ENCODE data around the gene CYP11A1.

The CYP11A1 gene

GRCh38 chr15:74352393-74352910 lies 15.0 kb downstream of the CYP11A1 start:
- TF ChIP-seq CTCF (IDR thresholded peaks at IDR 0.05; ENCODE audit: low read depth, low read length, missing control alignments) = no peak

GRCh38 chr15:74351670-74352069 lies 15.8 kb downstream of the CYP11A1 start:
- TF ChIP-seq CTCF (IDR thresholded peaks at IDR 0.05; ENCODE audit: low read depth, low read length, missing control alignments) = no peak
- H3K4me3 ChIP-seq (replicated peaks; ENCODE audit: low read depth, low read length) = no peak overlapping the region
- DNase-seq (ENCODE audit: extremely low read depth, low read depth) = no peak

More at GRCh38 chr15:74352393-74352910, 15.0 kb downstream of the CYP11A1 start:
- no peak overlapping the region for H3K4me3 ChIP-seq (replicated peaks; ENCODE audit: low read depth, low read length)
- no peak for DNase-seq (ENCODE audit: extremely low read depth, low read depth)

- H3K4me3 ChIP-seq (replicated peaks; ENCODE audit: low read depth, low read length) = no peak overlapping the region
- no peak for TF ChIP-seq CTCF (IDR thresholded peaks at IDR 0.05; ENCODE audit: low read depth, low read length, missing control alignments)
Observed at GRCh38 chr15:74350295-74351275, 16.9 kb downstream of the CYP11A1 start.

GRCh38 chr15:74349241-74349778 lies 18.1 kb downstream of the CYP11A1 start:
- no peak for DNase-seq (ENCODE audit: extremely low read depth, low read depth)
- TF ChIP-seq CTCF (IDR thresholded peaks at IDR 0.05; ENCODE audit: low read depth, low read length, missing control alignments) = no peak
- no peak overlapping the region for H3K4me3 ChIP-seq (replicated peaks; ENCODE audit: low read depth, low read length)

More at GRCh38 chr15:74350295-74351275, 16.9 kb downstream of the CYP11A1 start:
- DNase-seq (ENCODE audit: extremely low read depth, low read depth) = no peak

GRCh38 chr15:74347757-74348250 lies 19.6 kb downstream of the CYP11A1 start:
- DNase-seq (ENCODE audit: extremely low read depth, low read depth) = no peak
- no peak for TF ChIP-seq CTCF (IDR thresholded peaks at IDR 0.05; ENCODE audit: low read depth, low read length, missing control alignments)
- H3K4me3 ChIP-seq (replicated peaks; ENCODE audit: low read depth, low read length) = no peak overlapping the region

- DNase-seq (ENCODE audit: extremely low read depth, low read depth) = no peak
- TF ChIP-seq CTCF (IDR thresholded peaks at IDR 0.05; ENCODE audit: low read depth, low read length, missing control alignments) = no peak
- H3K4me3 ChIP-seq (replicated peaks; ENCODE audit: low read depth, low read length) = no peak overlapping the region
Observed at GRCh38 chr15:74345051-74345450, 22.4 kb downstream of the CYP11A1 start.

Measured in HFF-Myc (cell line).